GM18511 (cell line): Measurements from ENCODE around the gene KRT13.

Experiments used
- ATAC-seq: cut with Tn5 transposase; IDR thresholded peaks from one replicate; pipeline ENCODE4 v1.9.1; 2021; ENCODE audit warnings: mild to moderate bottlenecking, moderate library complexity; ENCODE audit not compliant: unreplicated experiment

The KRT13 gene

DNA sequence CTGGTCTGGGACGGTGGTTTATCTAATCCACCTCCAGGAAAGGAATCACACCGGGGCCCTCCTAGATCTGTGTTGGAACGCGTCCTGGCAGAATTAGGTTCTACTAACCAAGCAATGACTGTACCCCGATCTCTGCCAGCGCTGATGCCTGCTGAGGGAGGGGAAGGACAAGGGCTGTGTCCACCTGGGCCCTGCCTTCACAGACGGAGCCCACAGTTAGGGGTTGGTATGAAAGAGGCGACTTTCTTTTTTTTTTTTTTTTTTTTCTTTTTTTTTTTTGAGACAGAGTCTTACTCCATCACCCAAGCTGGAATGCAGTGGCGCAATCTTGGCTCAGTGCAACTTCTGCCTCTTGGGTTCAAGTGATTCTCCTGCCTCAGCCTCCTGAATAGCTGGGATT, 32.6 kb upstream of the KRT13 start:
- ATAC-seq, result no peak

GRCh38 chr17:41537614-41537954, 32.2 kb upstream of the KRT13 start:
- ATAC-seq, result no peak

DNA sequence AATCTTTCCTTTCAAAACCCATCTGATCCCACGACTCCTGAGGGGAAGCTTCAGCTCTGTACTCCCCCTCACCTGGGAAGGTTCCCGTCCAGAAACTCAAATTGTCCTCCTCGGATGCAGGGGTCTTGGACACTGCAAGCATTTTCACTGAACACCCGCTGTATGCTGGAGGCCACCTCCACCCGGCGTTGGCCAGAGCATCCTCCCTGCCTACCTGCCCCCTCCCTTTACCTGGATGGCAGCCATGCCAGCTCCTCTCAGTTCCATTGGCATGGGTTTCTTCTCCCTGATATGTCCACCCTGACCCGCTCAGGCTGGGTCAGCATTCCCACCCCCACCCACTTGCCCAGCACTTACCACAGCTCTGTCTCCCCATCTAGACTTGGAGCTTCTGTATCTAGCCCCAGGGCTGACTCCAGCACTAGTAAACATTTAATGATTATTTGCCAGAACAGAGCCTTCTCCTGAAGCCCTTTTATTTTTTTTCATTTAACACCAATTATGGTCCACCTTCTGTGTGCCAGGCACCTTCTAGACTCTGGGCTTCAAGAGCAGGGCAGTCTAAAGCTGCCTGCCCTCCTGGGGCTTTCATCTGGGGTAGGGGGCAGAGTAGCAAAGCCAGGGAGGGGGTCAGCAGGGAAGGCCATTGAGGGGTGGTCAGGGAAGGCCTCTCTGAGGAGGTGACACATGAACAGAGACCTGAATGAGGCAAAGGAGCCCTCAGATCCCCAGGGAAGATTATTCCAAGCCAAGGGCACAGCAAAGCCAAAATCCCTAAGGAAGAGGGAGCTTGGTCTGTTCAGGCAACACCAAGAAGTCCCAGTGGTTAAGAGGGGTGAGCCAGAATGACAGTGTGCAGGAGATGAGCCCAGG, 31.6 kb upstream of the KRT13 start:
- no peak for ATAC-seq

DNA sequence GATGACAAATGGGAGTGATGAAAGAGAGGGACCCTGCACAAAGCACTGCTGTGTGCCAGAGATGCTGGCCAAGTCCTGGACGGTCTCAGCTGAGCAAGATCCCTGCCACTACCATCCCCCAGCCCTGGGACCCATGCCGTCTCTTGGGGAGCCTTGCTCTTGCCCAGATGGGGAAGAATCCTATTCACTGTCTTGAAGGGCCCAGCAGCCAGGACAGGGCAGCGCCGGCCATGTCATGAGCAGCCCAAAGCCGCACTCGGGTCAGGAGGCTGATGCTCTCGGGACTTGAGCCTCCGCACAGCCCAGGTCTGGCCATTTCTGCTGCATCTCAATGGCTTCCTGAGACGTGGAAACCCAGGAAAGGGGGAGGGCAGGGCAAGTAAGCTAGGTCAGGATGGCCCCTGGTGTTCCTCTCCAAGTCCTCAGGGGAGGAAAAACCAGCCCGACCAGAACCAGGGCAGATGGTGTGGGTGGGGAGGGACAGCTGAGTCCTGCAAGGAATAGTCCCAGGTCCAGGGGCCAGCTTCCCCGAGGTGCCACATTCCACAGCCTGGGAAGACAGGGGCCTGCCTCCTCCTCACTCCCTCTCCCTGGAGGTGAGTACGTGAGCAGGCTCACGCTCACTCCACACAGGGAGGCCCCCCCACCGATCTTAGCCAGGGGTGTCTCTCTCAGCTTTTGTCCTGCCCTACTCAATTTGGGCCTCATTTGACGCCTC, 30.5 kb upstream of the KRT13 start:
- ATAC-seq, result no peak

GRCh38 chr17:41534899-41535546, 29.6 kb upstream of the KRT13 start:
- no peak for ATAC-seq

- ATAC-seq, result no peak
Measured at GRCh38 chr17:41533613-41534012, 28.2 kb upstream of the KRT13 start.

- no peak for ATAC-seq
Measured at GRCh38 chr17:41532947-41533570, 27.6 kb upstream of the KRT13 start.

GRCh38 chr17:41531993-41532392, 26.6 kb upstream of the KRT13 start:
- no peak for ATAC-seq

- no peak for ATAC-seq
Measured at GRCh38 chr17:41530062-41531048, 24.9 kb upstream of the KRT13 start.

GRCh38 chr17:41529491-41529915, 24.1 kb upstream of the KRT13 start:
- ATAC-seq, result no peak

DNA sequence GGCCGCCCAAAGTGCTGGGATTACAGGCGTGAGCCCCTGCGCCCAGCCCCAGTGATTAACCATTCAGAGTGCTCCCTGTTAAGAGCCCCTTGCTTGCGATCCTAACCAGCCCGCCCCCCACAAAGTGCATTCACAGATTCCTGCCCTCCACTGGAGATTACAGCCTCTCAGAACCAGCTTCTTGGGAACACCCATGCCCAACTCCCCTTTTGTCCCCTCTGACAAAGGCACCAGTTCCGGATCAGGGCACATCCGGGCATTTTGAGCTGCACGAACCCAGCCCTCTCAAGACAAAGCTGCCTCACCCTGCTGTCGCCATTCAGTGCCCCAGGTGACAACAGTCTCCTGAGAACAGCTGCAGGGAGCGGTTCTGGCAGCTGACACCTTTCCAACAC, 23.5 kb upstream of the KRT13 start:
- no peak for ATAC-seq

GRCh38 chr17:41527063-41528023, 21.9 kb upstream of the KRT13 start:
- ATAC-seq, result no peak

DNA sequence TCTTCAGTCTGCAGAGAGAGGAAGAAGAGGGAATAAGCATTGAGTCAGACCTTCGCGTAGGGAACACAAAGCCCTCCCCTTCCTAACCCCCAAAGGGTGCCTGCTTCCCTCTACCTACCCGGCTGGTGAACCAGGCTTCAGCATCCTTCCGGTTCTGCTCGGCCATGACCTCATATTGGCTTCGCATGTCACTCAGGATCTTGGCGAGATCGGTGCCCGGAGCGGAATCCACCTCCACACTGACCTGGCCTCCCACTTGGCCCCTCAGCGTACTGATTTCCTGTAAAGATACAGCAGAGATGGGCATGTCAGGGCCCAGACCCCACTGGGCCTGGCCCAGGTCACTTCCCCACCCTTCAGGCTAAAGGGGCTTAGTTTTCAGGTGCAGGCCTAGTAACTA, 18.8 kb upstream of the KRT13 start:
- no peak for ATAC-seq

- ATAC-seq, result no peak
Measured at GRCh38 chr17:41523787-41524186, 18.4 kb upstream of the KRT13 start.

GRCh38 chr17:41523225-41523593, 17.8 kb upstream of the KRT13 start:
- ATAC-seq, result no peak

GRCh38 chr17:41522301-41523224, 17.2 kb upstream of the KRT13 start:
- ATAC-seq, result no peak

GRCh38 chr17:41521574-41522261, 16.3 kb upstream of the KRT13 start:
- ATAC-seq, result no peak
